ENCODE measurements around the gene ICE1.

DNA sequence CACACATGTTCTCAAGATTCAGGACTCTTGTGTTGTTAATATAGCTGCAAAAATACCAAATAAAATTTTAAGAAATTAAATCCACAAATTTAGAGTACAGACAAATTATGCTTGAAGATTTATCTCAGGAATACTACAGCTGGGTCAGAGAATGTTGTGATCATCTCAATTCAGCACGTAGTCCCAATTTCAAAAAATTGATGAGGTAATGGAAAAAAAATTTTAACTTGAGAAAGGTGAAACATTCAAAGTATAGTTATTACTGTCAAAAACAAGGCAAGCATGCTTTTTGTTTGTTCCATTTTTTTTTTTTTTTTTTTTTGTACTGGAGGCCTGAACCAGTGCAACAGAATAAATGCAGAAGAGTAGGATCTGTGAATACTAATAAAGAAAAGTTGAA lies 29.4 kb downstream of the ICE1 start:
- TF ChIP-seq SUZ12 (IDR thresholded peaks at IDR 0.05; ENCODE audit: extremely low read depth, insufficient read depth, insufficient read length) (no peak), ZNF274 (IDR thresholded peaks at IDR 0.05; ENCODE audit: low read depth, low read length) (no peak), YY1 (IDR thresholded peaks at IDR 0.05; ENCODE audit: insufficient read depth, insufficient read length) (no peak)
